ENCODE results near the gene FOXO3.
"Not testable (repeated sequence)": the region's sequence is repeated elsewhere in the genome, so short reads cannot be mapped to it uniquely, and the experiment has no call there.

The FOXO3 gene

DNA sequence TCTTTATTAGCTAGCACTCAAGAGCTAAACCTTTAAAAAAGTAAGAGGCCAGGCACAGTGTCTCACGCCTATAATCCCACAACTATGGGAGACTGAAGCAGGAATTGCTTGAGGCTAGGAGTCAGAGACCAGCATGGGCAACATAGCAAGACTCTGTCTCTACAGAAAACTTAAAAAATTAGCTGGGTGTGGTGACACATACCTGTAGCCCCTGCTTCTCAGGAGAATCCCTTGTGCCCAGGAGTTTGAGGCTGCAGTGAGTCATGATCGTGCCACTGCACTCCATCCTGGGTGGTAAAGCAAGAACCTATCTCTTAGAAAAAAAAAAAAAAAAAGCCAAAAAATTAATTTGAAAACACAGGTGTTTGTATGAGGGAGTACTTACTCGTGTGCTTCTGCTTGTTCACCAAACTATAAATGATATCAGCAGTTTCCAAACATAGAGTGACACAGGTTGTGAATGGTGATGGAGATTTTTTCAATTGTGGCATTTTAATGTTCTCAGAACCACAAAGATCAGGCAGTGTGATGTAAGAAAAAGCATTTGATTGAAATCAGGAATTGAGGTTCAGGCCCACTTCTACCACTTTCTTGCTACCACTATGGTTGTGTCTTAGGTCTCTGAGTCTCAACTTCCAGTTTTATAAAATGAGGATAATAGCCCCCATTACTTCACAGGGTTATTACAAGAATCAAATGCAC, 104.9 kb downstream of the FOXO3 start:
- DNase-seq: no peak

DNA sequence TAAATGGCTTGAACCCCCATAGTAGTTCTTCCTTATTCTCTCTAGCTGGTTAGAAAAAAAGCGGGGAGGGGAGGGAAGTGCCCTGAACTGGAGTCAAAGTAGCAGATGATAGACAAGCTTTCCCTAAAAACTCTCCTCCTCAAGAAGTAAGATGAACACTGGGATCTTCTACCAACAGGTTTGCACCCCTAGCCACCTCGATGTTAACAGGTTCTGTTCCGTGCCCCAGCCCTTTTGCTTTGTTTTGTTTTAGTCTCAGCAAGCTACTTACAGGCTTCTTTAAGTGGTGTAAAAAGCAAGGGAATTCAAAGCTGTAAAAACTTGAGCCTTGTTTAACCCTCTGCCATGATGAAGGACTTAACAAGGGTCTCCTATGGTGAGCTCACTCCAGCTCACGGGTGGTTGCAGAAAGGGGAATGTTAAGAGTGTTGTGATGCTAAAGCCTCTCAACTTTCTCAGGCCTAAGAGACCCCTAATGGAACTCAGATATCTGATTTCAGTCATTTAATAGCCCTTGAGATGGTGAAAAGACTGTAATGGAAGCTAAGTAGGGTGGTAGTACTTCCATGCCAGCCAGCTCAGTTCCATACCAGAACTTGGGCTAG, 106.0 kb downstream of the FOXO3 start:
- no peak for DNase-seq

DNA sequence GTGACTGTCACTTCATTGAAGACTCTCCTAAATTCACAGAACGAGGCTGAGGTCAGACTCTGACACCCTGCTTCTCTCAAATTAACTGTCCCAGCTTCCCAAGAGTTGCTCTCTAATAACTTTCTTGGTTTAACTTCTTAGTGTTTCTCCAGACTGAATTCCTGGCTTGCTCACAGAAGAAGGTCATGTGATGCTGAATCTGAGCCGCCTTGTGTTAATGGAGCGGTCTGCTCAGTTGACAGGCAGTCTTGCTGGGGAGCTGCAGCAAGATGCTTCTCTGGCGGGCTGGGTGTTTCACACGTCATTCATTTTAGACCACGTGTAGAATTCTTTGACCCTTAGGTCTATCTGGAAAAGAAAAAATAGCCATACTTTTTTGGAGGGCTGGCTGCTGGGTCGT, 107.3 kb downstream of the FOXO3 start:
- peak in 1 of 2 experiments; percentile 15 for DNase-seq

DNA sequence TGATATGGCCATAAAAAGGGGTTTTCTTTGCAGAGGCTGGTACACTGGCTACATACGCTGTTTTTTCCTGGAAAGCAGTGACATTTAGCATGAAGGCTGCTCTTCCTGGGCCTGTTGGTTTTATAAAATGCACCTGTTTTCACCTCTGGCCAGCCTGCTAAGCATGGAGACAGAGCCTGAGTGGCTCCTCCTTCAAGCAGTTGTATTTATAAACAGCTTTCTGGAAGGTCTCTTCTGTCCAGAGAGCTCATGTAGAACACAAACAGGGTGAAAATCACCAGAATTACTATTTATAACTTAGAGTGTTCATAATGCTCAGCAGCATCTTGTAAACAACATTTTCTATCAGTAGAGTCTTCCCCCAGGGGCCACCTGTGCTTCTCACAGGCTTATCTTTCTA, 109.0 kb downstream of the FOXO3 start:
- DNase-seq: no peak

DNA sequence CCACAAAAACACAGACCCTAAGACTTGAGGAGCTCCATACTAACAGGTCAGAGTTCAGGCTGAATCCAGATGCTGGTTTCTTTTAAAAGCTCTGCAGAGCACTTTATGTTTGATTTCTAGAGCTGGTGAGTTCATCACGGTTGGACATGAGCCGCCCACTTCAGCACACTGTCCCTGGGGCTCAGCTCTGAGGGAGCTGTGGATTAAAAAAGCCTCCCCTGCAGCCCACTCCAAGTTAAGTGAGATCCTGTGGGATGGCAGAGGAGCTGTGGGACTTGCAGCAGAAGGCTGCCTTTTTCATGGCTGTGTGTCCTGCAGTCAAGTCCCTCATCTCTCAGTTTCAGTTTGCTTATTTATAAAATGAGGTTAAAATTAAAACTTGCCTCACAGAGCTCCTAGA, 110.5 kb downstream of the FOXO3 start:
- no peak for DNase-seq

DNA sequence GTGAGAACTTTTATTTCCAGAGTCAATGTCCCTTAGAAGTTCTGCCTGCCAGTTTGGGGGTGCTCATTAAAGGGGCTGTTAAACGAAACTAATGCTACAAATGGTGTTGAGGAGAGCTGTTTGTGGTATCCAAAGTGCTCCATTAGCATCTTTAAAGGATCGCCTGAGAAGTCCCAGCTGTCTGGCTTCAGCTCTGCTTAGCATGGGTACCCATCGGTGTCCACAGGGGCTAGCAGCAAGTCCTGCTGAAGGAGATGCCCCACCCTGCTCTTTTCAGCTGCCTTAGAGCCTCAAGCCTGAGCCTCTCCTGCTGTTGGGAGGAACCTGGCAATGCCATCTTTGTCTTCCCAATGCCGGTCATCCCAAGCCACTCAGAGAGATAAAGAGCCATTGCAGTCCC, 111.1 kb downstream of the FOXO3 start:
- DNase-seq: no peak

- no peak for DNase-seq
These were observed 111.9 kb downstream of the FOXO3 start for GRCh38 chr6:108672641-108673040.

GRCh38 chr6:108673153-108673552, 112.4 kb downstream of the FOXO3 start:
- no peak for DNase-seq

- DNase-seq: no peak
These were observed 112.9 kb downstream of the FOXO3 start for GRCh38 chr6:108673602-108674001.

DNA sequence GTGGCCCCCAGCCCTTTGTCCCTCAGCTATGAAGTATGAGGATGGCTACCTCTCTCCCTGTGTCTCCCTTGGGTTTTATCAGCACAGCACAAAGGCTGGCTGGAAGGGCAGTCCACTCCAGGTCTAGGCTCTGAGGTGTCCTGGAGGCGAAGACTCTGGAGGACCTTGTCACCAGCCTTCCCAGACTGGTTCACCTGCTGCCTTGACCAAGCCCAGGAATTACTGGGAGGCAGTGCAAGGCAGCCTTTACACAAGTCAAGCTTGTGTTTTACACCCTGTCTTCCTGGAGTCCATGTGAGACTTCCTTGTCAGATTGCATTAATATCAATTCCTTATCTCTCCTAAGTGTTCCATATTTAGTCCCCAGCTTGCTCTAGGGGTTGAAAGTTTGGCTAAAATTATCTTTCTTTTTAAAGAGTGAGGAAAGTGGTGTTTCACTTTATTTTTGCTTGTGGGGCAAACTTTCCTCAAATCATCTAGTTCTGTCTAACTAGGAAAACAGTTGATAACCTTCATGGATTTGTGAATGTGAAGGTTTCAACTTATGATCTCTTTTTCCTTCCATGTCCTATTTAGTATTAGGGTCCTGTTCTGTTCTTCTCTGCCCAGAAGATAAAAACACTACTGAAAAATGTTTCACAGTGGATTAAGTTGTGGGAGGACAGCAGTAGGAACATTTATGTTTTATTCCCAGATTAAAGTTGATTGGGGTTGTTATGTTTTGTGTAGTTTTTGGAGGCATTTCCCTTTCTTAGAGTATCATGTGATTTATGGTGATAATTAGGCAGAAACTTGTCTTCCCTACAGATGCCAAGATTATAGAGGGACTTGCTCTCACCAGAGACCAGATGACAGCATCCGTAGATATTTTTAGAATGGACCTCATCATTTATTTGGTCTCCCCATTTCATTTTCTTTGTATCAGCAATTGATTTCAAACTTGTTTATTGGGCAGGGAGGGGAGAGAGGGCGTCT, 114.8 kb downstream of the FOXO3 start:
- DNase-seq: no peak

GRCh38 chr6:108676555-108676954, 115.8 kb downstream of the FOXO3 start:
- DNase-seq: no peak

DNA sequence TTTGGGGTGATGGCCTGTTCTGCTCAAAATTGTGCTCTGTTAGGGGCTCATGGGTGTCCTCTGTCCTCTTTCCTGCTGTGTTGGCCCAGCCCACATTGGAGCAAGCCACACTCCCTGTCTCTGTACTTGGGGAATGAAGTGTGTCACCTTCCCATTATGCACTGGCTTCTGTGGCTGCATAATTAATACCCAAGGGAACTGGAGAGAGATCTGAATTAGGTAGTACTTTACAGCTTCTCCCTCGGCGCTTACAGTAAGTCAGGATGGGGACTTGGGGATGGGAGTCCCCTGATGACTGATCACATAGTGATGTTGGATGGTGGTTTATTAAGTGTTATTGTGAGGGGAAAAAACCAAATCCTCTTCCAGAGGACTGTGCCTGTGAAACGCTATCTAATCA, 116.6 kb downstream of the FOXO3 start:
- no peak for DNase-seq

- no peak for DNase-seq
These were observed 117.2 kb downstream of the FOXO3 start for GRCh38 chr6:108677894-108678293.

DNA sequence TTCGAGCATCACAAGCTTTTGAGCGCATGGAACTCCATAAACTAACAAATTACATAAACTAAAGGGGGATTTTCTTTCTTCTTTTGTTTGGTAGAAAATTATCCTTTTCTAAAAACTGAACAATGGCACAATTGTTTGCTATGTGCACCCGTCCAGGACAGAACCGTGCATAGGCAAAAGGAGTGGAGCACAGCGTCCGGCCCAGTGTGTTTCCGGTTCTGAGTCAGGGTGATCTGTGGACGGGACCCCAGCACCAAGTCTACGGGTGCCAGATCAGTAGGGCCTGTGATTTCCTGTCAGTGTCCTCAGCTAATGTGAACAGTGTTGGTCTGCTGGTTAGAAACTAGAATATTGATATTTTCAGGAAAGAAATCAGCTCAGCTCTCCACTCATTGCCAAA, 119.6 kb downstream of the FOXO3 start:
- DNase-seq: not testable (repeated sequence)

GRCh38 chr6:108681721-108682120, 121.0 kb downstream of the FOXO3 start:
- DNase-seq: not testable (repeated sequence)

- DNase-seq: not testable (repeated sequence)
These were observed 121.8 kb downstream of the FOXO3 start for GRCh38 chr6:108682383-108683119.

- DNase-seq: not testable (repeated sequence)
These were observed 123.3 kb downstream of the FOXO3 start for GRCh38 chr6:108683976-108684375.

GRCh38 chr6:108684771-108685329, 124.1 kb downstream of the FOXO3 start:
- no peak for DNase-seq

DNA sequence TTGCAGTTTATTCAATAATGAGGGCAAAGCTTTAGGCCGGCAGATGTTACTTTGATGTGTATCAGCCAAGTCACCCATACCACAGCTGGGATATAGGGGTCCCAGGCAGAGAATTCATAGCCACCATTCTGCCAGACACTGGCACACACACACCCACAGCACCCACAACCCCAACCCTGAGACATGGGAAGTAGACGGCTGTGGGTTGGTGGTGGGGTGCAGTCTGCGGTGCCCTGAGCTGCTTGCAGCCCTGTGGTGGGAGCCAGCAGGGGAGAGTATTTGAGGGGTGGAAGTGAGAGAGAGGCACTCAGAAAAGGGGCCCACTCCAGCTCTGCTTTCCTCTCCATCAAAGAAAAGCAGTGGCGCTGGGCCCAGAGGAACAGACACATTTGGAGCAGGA, 125.3 kb downstream of the FOXO3 start:
- DNase-seq: no peak

DNA sequence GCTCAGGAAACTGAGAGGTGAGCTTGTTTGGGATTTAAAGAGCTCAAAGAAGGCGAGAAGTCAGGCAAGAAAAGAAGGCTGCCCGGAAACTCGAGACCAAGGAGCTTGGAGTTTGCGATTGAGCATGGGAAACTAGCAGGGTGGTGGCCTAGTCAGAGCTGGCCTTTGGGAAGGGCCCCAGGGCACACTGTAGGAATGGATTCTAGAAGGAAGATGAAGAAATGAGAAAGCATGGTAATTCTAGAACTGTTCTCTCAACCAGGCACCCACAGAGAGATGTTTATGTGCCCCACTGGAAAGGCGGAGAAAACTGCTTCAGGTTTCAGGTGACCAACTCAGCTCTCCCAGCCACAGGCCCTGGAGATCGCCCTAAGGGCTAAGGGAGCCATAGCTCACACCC, 126.2 kb downstream of the FOXO3 start:
- DNase-seq: no peak

- DNase-seq: no peak
These were observed 127.2 kb downstream of the FOXO3 start for GRCh38 chr6:108687921-108688320.
